Pulmonary artery endothelial cell (primary cell): ENCODE results near the gene GH1. TPM values are rescaled to one million over a fixed set of nuclear protein-coding genes. Genes with fewer than 3 reads are reported as not detected.
"Not testable (repeated sequence)": the region's sequence is repeated elsewhere in the genome, so short reads cannot be mapped to it uniquely, and the experiment has no call there.

Source experiments
- DNase-seq: peaks from one replicate; pipeline ENCODE4 v3.0.0-alpha.2; 2011; ENCODE audit warnings: low read depth, low spot score
- total RNA-seq: library from RNA; depleted of rRNA; stranded (reverse); fragments of >200 nt; gene quantifications from 2 replicates; pipeline ENCODE4 v1.2.3, GENCODE V29; 2014

The GH1 gene
- total RNA-seq = not detected in 2 replicates

DNA sequence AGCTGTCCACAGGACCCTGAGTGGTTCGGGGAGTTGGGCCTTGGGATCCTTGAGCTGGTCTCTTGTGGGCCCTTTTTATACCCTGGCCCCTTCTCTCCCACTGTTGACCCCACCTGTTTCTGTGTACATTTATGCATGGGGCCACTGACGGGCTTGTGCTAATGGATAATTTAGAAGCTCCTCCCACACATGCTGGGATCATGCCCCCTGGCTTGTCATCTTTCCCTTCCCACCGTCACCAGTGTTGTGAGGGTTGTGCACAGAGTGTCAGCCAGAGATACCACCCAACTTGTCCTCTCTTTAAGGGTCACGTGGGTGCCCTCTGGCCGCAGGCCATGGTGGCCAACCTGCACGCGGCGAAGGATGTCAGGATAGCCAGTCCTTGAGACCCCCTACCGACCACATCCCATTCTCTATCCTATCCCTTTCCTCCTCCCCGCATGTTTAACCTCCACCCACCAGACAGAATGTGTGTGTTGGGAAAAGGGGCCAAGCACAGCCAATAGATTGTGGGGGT, at the start of gene GH1:
GH1 (minus strand) TSS at position 51 of the 517 bp plus-strand sequence. CDS start 63 bp downstream, outside the sequence.
- DNase-seq = not testable (repeated sequence)

GRCh38 chr17:63967953-63968352, 49.3 kb upstream of the GH1 start:
- DNase-seq = no peak

- DNase-seq = no peak
Observed at GRCh38 chr17:63966646-63967264, 48.1 kb upstream of the GH1 start.

- DNase-seq = no peak
Observed at GRCh38 chr17:63963123-63963522, 44.5 kb upstream of the GH1 start.

DNA sequence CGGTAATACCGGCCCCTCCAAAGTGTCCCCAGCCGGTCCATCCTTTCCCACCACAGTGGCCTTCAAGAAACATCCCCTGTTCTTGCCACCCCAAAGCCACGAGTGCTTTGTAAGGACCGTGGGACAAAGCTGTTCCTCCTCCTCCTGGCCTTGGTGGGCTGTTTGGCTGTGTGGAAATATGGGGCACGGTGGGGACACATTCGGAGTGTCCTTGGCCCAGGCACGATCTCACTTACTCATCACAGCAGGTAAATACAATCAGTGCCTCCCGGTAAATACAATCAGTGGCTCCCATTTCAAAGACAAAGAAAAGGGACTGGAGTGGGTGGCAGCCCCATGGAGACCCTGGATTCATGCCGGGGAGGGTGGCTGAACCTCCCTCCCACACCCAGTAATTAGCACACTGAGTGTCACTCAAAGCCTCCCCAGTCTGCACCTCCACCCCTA, 43.7 kb upstream of the GH1 start:
- no peak for DNase-seq

DNA sequence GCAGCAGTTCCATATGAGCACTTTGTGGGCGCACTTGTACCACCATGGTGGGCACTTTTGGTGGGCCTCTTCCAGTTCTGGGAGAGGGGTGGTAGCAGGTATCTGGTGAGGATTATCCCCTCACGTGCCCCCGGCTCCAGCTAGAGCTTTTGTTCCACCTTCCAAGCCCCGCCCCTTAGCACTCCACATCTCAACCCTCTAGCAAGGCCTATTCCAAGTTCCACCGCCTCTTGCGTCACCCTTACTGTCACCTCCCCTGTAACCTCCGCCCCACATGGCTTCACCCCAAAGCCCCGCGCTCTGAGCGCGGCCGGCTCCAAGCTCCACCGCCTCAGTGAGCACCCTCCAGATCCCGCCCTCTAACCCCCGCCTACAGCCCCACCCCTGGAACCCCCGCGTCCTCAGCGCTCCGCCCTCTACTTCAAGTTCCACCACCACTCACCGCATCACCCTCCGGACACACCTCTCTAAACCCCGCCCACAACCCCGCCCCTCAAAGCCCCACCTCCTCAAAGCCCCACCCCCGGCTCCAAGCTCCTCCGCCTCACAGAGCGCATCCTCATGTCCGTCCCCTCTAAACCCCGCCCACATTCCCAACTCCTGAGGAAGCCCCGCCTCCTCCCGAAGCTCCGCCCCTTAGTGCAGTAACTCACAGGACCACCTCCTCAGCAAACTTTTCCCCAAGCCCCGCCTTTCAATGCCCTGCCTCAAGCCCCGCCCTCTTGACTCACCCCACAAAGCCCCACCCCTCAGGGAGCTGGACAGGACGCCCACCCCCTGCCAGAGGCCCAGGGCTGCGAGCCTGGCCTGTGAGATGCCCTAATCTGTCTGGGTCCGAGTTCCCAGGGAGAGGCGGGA, 42.9 kb upstream of the GH1 start:
- no peak for DNase-seq

DNA sequence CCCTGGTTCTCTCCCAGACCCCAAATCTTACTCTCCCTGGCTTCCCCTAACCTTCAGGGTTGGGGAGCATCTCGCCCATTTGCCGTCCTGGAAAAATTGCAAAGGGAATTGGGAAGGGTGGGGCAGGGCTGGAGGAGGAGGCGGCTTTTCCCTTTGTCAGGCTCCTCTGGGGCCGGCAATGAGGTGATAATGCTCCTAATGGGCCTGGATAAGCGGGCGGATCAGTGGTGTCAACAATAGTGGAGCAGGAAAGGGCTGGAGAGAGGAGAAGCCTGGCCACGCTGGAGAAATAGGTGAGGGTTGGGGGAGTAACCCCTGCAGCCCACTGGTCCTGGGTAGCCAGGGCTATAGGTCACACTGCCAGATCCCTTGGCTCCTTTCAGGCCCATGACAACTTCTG, 41.8 kb upstream of the GH1 start:
- DNase-seq = no peak

GRCh38 chr17:63960006-63960405, 41.4 kb upstream of the GH1 start:
- no peak for DNase-seq

DNA sequence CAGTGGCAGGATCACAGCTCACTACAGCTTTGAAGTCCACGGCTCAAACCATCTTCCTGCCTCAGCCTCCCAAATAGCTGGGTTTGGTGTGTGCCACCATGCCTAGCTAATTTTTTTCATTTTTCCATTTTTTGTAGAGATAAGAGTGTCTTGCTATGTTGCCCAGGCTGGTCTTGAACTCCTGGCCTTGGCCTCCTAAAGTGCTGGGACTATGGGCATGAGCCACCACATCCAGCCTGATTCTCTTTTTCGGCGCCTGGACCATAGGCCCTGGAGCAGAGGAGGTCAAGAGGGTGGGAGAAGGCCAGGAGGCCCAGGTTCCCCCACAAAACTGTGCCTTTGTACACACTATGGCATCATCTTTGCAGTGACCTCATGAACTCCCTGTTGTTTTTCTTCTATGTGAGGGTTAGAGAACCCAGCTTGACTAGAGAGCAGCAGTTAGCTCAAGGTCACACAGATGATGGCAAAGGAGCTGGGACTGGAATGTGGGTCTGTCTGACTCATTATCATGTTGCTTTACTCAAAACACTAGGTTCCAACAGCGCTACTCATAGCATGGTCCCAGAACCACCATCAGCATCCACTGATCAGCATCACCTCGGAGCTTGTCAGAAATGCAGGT, 37.8 kb upstream of the GH1 start:
- DNase-seq = no peak

DNA sequence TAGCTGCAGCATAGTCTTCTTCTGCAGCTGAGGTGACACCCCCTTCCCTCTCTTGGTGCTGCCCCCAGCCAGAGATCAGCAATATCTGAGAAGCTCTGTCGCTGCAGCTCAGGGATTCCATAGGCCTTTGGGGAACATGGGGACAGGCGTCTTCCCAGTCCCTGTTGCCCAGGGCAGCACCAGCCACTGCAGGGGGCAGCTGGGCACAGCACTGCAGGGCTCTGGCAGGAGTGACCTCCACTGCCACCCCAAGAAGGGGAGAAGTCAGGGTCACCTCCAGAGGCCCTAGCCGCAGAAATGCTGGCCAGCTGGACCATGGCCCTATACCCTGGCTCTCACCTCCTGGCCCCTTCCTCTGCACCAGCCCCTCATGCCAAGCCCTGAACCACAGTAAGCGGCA, 37.2 kb upstream of the GH1 start:
- DNase-seq = no peak

GRCh38 chr17:63955232-63955631, 36.6 kb upstream of the GH1 start:
- DNase-seq = no peak

GRCh38 chr17:63954402-63955063, 35.9 kb upstream of the GH1 start:
- no peak for DNase-seq

- no peak for DNase-seq
Observed at GRCh38 chr17:63950940-63951907, 32.6 kb upstream of the GH1 start.

GRCh38 chr17:63949576-63950250, 31.1 kb upstream of the GH1 start:
- no peak for DNase-seq

DNA sequence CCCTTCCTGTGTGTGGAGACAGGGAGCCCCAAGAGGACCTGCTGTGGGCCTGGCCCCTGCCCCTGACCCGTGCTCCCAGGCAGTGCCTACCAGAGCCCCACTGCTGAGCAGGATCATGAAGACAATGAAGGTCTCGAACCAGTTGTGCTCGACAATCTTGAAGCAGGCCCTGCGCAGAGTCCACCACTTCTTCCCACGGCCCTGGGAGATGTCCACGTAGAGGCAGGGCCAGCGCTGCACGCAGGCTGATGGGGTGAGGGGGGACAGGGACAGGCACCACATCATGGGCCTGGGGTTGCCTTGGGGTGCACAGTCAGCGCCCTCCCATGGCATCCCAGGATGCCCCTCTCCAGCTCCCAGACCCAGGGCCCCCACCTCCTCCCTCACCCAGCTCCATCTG, 29.9 kb upstream of the GH1 start:
- DNase-seq = no peak

GRCh38 chr17:63947711-63948330, 29.2 kb upstream of the GH1 start:
- no peak for DNase-seq

- no peak for DNase-seq
Observed at GRCh38 chr17:63946440-63947363, 28.1 kb upstream of the GH1 start.

- no peak for DNase-seq
Observed at GRCh38 chr17:63945784-63946439, 27.3 kb upstream of the GH1 start.
